GM10248 (cell line): ENCODE data around the gene NIPAL3.
"Not testable (repeated sequence)": the region's sequence is repeated elsewhere in the genome, so short reads cannot be mapped to it uniquely, and the experiment has no call there.

Experiments
- CTCF ChIA-PET: fragments of 300-600 bp; sonication (Branson Sonifier 250); formaldehyde crosslinking; extraction: SDS; loops from one replicate; lab custom pipeline; 2021; ENCODE audit warnings: antibody characterized with exemption; lab: Yijun Ruan, JAX
- POLR2A ChIA-PET: fragments of 350-650 bp; sonication (Branson Sonifier 250); formaldehyde crosslinking; extraction: SDS; loops from one replicate; lab custom pipeline; 2020; ENCODE audit warnings: antibody characterized with exemption; lab: Yijun Ruan, JAX
- DNase-seq: peaks from one replicate; pipeline ENCODE4 v3.0.0; 2012; ENCODE audit errors: extremely low spot score
- TF ChIP-seq, protein P1 (sequence below): IDR thresholded peaks from 2 replicates; pipeline ENCODE4 v1.5.1; 2012; ENCODE audit warnings: mild to moderate bottlenecking, low read depth; ENCODE audit errors: extremely low read depth, missing control alignments, control extremely low read depth

The NIPAL3 gene

DNA sequence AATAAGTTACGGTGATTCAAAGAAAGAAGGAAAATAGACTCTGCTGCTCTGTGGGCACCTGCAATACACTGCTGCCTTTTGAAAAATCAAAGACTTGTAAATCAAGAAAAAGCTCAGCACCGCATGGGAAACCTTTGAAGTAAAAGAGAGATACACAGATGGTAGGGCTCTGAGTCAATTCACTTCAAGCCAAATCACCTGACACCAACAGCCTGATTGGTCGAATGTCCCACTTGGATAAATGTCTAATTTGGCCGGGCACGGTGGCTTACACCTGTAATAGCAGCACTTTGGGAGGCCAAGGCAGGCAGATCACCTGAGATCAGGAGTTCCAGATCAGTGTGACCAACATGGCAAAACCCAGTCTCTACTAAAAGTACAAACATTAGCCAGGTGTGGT lies 67.8 kb downstream of the NIPAL3 start:
- CTCF ChIA-PET = interaction anchor here (1.5 to 1.6 kb wide), 2 partner anchors 9 to 59 kb away, joined by 4 to 5 read pairs; no protein-coding TSS in a partner anchor
- POLR2A ChIA-PET = no interaction called here
- TF ChIP-seq, protein P1, sequence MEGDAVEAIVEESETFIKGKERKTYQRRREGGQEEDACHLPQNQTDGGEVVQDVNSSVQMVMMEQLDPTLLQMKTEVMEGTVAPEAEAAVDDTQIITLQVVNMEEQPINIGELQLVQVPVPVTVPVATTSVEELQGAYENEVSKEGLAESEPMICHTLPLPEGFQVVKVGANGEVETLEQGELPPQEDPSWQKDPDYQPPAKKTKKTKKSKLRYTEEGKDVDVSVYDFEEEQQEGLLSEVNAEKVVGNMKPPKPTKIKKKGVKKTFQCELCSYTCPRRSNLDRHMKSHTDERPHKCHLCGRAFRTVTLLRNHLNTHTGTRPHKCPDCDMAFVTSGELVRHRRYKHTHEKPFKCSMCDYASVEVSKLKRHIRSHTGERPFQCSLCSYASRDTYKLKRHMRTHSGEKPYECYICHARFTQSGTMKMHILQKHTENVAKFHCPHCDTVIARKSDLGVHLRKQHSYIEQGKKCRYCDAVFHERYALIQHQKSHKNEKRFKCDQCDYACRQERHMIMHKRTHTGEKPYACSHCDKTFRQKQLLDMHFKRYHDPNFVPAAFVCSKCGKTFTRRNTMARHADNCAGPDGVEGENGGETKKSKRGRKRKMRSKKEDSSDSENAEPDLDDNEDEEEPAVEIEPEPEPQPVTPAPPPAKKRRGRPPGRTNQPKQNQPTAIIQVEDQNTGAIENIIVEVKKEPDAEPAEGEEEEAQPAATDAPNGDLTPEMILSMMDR = no peak
- DNase-seq = no peak

DNA sequence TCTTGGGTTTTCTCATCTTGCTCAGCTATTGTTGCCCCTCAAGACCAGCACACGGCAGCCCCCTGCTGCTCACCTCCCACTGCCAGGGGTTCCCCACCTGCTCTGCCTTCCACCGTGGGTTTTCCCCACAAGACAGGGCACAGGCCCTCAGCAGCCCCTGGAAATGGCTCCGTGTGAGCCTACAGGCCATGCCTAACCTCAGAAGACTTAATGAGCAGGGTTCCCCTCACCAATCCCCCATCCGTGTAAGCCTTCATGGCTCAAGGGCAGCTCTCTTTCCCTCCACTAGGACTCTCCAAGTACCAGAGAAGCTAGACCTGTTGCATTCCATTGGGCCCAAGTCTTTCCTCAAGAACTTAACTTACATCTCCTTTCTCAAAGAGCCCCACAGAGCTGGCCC lies 68.6 kb downstream of the NIPAL3 start:
- TF ChIP-seq, protein P1 = no peak
- CTCF ChIA-PET = interaction anchor here (0.9 to 1.6 kb wide), 5 partner anchors 9 to 73 kb away, joined by 3 to 9 read pairs (median 5); partner anchors contain the start of gene NIPAL3
- DNase-seq = no peak
- POLR2A ChIA-PET = no interaction called here

GRCh38 chr1:24486331-24487065 lies 70.9 kb downstream of the NIPAL3 start:
- CTCF ChIA-PET = interaction anchor here (0.9 to 1.9 kb wide), 6 partner anchors 10 to 344 kb away, joined by 3 to 8 read pairs (median 3); partner anchors contain the start of gene NIPAL3
- POLR2A ChIA-PET = no interaction called here

GRCh38 chr1:24487455-24487854 lies 71.9 kb downstream of the NIPAL3 start:
- DNase-seq = no peak
- POLR2A ChIA-PET = no interaction called here
- TF ChIP-seq, protein P1 = no peak
- CTCF ChIA-PET = interaction anchor here (1.2 to 1.8 kb wide), 3 partner anchors 39 to 343 kb away, joined by 3 to 8 read pairs (median 3); no protein-coding TSS in a partner anchor

More at GRCh38 chr1:24486331-24487065, 70.9 kb downstream of the NIPAL3 start:
- no peak for DNase-seq
- TF ChIP-seq, protein P1 = no peak

GRCh38 chr1:24488159-24488558 lies 72.6 kb downstream of the NIPAL3 start:
- CTCF ChIA-PET = interaction anchor here (1.1 kb wide), 2 partner anchors 21 to 286 kb away, joined by 3 read pairs; no protein-coding TSS in a partner anchor
- POLR2A ChIA-PET = not testable (repeated sequence)

GRCh38 chr1:24489674-24490073 lies 74.1 kb downstream of the NIPAL3 start:
- CTCF ChIA-PET = interaction anchor here (1.1 to 1.6 kb wide), 5 partner anchors 12 to 853 kb away, joined by 3 to 4 read pairs (median 3); partner anchors contain the start of gene NIPAL3
- POLR2A ChIA-PET = no interaction called here
- TF ChIP-seq, protein P1 = no peak
- no peak for DNase-seq

More at GRCh38 chr1:24488159-24488558, 72.6 kb downstream of the NIPAL3 start:
- not testable (repeated sequence) for DNase-seq
